Measurements from ENCODE around the gene TRIM65. TPM values are rescaled to one million over a fixed set of nuclear protein-coding genes. Genes with fewer than 3 reads are reported as not detected.
A peak's percentile ranks its signal among the peaks of the same experiment; 100 is the strongest.

The TRIM65 gene
- total and polyA plus RNA-seq, 2 experiments from 2014 or later, result 16.8 to 31.5 TPM

GRCh38 chr17:75893305-75894048, 3.3 kb downstream of the TRIM65 start:
- no peaks in the 10 kb centered on the region for H3K27me3 ChIP-seq
- peaks cover 5% of the 10 kb centered on the region for H3K36me3 ChIP-seq
- no peak overlapping the region for H3K4me3 ChIP-seq
- peaks cover 8% of the 10 kb centered on the region for H3K4me1 ChIP-seq (ENCODE audit: low read depth)
- no peak overlapping the region for H3K27ac ChIP-seq
- TF ChIP-seq CTCF (IDR thresholded peaks at IDR 0.05; ENCODE audit: low read depth, low read length), result no peak
- DNase-seq (ENCODE audit: low read depth in 1 of 2, low spot score in 1 of 2), result no peak
- H3K9me3 ChIP-seq (ENCODE audit: low read depth), result no peaks in the 10 kb centered on the region

DNA sequence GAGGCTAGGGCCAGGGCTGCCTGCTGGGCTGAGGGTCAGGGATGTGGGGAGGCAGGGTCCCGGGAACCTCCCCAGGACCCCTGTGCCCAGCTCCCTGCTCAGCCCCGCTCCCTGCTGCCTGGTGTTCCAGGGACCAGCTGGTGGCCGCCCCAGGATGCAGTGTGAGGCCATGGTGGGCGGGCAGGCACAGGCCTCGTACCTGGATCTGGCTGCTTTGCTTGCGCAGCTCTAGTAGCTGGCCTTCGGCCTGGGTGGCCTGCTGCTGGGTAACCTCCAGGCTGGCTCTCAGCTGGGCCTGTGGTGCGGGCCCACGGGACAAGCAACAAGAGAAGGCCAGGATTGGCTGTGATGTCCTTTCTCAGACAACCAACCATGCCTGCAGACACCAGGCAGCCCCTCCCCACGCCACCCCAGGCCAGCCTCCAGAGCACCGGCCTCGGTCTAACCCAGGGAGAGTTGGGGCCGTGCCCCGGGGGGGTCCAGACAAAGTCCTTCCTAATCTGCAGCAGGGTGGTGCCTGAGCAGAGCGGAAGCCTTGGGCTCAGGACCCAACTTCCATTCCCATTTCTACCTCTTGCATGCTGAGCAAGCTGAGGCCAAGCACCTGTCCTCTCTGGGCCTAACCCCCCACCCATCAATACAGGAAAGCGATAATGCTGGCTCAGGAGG, 4.1 kb downstream of the TRIM65 start:
- Histone ChIP-seq H3K27ac (no peak overlapping the region), H3K4me1 (ENCODE audit: low read depth) (peaks cover 8% of the 10 kb centered on the region), H3K9me3 (ENCODE audit: low read depth) (no peaks in the 10 kb centered on the region), H3K4me3 (no peak overlapping the region), H3K27me3 (no peaks in the 10 kb centered on the region), H3K36me3 (no peaks in the 10 kb centered on the region)
- no peak for DNase-seq (ENCODE audit: low read depth in 1 of 2, low spot score in 1 of 2)
- no peak for TF ChIP-seq CTCF (IDR thresholded peaks at IDR 0.05; ENCODE audit: low read depth, low read length)

DNA sequence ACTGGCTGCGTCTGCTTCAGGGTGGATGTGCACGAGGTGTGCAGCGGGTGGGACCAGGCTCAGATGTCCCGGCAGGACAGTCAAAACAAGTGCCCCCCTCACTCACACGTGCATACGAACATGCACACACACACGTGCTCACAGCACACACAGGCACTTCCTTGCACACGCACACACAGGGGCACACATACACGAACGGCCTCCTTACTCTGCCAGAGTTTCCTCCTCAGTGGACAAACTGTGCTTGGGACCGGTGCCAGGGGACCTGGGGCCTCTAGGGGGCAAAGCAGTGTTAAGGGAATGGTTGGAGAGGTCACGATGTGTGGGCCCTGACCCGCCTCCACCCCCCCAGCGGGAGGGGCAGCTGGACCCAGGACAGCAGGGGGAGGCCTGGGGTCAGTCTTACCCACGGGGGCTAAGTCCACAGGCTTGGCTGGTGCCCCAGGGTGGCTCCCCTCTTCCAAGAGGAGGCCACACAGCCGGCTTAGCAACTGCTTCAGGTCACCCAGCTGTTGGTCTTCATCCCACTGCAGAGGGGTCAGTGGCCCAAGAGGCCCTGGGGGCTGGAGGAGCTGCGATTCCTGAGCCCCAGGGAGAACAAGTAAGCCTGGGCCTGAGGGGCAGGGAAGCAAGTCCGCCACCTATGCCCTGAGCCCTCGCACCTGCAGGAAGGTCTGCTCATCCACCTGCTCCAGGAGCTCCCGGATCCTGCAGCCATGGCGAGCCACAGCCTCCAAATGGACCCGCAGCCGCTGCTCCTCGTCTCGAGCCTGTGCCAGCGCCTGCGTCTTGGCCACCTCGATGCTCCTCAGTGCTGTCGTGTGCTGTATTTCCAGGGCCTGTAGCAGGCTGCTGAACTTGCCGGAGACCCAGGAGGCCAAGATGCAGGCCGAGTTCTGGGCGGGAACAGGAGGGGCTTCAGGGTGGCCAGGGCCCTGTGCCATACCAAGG, 4.9 kb downstream of the TRIM65 start:
- Histone ChIP-seq H3K36me3 (no peaks in the 10 kb centered on the region), H3K27ac (peak overlapping the region; percentile 12), H3K4me1 (ENCODE audit: low read depth) (peaks cover 8% of the 10 kb centered on the region), H3K4me3 (no peak overlapping the region), H3K9me3 (ENCODE audit: low read depth) (no peaks in the 10 kb centered on the region), H3K27me3 (no peaks in the 10 kb centered on the region)
- no peak for TF ChIP-seq CTCF (IDR thresholded peaks at IDR 0.05; ENCODE audit: low read depth, low read length)
- DNase-seq (ENCODE audit: low read depth in 1 of 2, low spot score in 1 of 2), result no peak

GRCh38 chr17:75891022-75891604, 5.6 kb downstream of the TRIM65 start:
- H3K27ac ChIP-seq, result peak overlapping the region; percentile 12
- no peak overlapping the region for H3K4me3 ChIP-seq
- peaks cover 8% of the 10 kb centered on the region for H3K4me1 ChIP-seq (ENCODE audit: low read depth)
- H3K36me3 ChIP-seq, result no peaks in the 10 kb centered on the region
- H3K9me3 ChIP-seq (ENCODE audit: low read depth), result no peaks in the 10 kb centered on the region
- TF ChIP-seq CTCF (IDR thresholded peaks at IDR 0.05; ENCODE audit: low read depth, low read length), result no peak
- DNase-seq (ENCODE audit: low read depth in 1 of 2, low spot score in 1 of 2), result no peak
- H3K27me3 ChIP-seq, result no peaks in the 10 kb centered on the region

GRCh38 chr17:75889454-75889853, 7.3 kb downstream of the TRIM65 start:
- Histone ChIP-seq H3K4me3 (no peak overlapping the region), H3K36me3 (no peaks in the 10 kb centered on the region), H3K9me3 (ENCODE audit: low read depth) (no peaks in the 10 kb centered on the region), H3K27me3 (no peaks in the 10 kb centered on the region), H3K4me1 (ENCODE audit: low read depth) (no peaks in the 10 kb centered on the region), H3K27ac (no peak overlapping the region)
- no peak for TF ChIP-seq CTCF (IDR thresholded peaks at IDR 0.05; ENCODE audit: low read depth, low read length)
- no peak for DNase-seq (ENCODE audit: low read depth in 1 of 2, low spot score in 1 of 2)

All from cardiac muscle cell (in vitro differentiated cells and primary cell).